HG02571 (cell line): ENCODE data around the gene OR4K2.
"Not testable (repeated sequence)": the region's sequence is repeated elsewhere in the genome, so short reads cannot be mapped to it uniquely, and the experiment has no call there.

Source experiments
- ATAC-seq: cut with Tn5 transposase; IDR thresholded peaks from one replicate; pipeline ENCODE4 v1.9.1; 2021; ENCODE audit warnings: mild to moderate bottlenecking, moderate library complexity; ENCODE audit not compliant: unreplicated experiment

The OR4K2 gene, protein sequence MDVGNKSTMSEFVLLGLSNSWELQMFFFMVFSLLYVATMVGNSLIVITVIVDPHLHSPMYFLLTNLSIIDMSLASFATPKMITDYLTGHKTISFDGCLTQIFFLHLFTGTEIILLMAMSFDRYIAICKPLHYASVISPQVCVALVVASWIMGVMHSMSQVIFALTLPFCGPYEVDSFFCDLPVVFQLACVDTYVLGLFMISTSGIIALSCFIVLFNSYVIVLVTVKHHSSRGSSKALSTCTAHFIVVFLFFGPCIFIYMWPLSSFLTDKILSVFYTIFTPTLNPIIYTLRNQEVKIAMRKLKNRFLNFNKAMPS

DNA sequence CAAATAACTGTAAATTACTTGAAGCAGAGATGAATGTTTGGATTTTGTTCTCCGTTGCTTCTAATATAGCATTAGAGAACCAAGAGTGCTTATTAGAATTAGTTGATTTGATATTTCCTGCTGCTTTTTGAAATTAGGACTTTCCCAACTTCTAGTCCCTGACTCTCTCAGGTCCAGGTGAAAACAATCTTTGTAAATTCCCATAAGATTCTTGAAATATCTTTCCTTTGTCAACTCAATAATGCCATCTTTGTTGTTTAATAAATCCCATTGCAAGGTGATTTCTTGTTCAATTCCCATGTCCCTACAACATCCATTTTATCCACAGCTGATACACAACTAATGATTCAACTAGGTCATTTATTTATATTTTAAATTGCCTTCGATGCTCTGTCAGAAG lies at the start of gene OR4K2:
TSS of gene OR4K2 (plus strand) at position 301 of the 400 bp plus-strand sequence. CDS start 1,126 bp downstream, outside the sequence.
- no peak for ATAC-seq

DNA sequence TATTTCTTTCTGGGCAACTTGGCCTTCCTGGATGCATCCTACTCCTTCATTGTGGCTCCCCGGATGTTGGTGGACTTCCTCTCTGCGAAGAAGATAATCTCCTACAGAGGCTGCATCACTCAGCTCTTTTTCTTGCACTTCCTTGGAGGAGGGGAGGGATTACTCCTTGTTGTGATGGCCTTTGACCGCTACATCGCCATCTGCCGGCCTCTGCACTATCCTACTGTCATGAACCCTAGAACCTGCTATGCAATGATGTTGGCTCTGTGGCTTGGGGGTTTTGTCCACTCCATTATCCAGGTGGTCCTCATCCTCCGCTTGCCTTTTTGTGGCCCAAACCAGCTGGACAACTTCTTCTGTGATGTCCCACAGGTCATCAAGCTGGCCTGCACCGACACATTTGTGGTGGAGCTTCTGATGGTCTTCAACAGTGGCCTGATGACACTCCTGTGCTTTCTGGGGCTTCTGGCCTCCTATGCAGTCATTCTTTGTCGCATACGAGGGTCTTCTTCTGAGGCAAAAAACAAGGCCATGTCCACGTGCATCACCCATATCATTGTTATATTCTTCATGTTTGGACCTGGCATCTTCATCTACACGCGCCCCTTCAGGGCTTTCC lies 47.2 kb upstream of the OR4K2 start:
- not testable (repeated sequence) for ATAC-seq

DNA sequence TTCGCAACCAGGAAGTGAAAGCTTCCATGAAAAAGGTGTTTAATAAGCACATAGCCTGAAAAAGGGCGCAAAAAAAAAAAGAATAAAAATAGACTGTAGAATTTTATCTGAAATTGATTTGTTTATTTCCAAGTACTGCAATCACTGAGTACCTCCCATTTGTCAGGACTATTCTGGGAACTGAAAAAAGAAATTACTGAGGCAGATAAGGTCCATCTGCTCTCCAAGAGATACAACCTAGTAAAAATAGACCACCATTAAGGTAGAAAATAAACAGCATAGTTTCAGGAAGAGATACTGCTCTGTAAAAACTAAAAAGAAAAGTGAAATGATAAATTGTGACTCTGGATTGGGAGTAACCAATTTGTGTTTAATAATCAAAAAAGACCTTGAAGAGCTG lies 46.6 kb upstream of the OR4K2 start:
- ATAC-seq: no peak

DNA sequence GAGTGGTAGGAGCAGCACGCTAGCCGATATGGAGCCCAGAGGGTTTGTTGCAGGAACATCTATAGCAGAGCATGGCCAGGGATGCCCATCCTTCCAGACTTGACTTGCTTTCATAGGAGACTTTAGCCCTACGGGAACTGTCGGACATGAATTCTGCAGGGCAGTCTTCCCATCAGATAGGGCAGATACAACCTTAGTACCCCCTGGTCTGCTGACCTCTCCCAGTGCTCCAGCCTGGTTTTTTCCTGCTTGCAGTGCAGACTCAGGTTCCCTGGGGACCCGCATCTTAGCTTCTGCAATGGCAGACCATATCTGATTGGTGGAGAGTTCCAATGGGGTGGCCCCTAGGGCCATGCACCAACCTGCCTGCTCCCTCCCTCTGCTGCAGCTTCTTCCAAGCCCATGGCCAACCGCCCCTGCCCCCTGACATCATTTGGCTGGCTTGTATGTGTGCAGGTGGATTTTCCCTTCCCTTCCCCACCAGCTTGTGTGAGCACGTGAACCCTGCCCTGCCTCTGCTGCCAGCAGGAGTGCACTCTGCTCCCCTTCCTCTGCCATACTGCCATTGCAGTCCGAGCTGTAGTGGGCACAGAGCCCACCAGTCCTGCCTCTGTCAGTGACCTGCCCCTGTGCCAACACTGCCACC lies 40.6 kb upstream of the OR4K2 start:
- not testable (repeated sequence) for ATAC-seq

DNA sequence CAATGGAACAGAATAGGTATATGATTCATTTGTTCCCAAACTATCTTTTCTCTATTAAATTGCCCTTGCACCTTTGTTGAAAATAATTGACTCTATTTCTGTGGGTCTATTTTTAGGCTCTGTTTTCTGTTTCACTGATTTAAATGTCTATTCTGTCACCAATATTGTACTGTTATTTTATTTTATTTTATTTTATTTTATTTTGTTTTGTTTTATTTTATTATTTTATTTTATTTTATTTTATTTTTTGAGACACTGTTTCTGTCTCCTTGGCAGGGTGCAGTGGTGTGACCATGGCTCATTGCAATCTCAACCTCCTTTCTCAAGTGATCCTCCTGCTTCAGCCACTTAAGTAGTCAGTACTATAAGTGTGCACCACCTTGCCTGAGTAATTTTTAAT lies 36.5 kb upstream of the OR4K2 start:
- ATAC-seq: no peak

DNA sequence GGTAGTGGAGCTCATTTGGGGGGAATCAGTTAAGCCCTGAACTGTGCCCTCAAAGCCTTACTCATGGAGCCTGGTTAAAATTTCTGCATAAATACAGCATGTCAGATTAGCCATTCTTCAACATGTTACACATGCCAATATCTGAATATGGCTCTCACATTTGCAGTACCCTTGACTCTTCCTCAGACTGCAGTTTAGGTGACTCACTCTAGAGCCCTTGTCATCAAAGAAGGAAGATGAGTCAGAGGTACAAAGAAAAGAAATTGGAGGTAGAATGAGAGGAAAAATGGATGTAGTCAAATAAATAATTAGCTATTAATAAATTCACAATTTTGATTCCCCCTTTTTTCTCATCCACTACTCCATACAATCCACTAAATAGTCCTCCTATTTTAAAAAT lies 23.6 kb upstream of the OR4K2 start:
- no peak for ATAC-seq

DNA sequence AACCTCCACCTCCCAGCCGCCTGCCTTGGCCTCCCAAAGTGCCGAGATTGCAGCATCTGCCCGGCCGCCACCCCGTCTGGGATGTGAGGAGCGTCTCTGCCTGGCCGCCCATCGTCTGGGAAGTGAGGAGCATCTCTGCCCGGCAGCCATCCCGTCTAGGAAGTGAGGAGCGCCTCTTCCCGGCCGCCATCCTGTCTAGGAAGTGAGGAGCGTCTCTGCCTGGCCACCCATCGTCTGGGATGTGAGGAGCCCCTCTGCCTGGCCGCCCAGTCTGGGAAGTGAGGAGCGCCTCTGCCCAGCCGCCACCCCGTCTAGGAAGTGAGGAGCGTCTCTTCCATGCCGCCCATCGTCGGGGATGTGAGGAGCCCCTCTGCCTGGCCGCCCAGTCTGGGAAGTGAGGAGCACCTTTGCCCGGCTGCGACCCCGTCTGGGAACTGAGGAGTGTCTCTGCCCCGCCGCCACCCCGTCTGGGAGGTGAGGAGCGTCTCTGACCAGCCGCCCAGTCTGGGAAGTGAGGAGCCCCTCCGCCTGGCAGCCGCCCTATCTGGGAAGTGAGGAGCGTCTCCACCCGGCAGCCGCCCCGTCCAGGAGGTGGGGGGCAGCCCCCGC lies 8.8 kb upstream of the OR4K2 start:
- ATAC-seq: not testable (repeated sequence)

DNA sequence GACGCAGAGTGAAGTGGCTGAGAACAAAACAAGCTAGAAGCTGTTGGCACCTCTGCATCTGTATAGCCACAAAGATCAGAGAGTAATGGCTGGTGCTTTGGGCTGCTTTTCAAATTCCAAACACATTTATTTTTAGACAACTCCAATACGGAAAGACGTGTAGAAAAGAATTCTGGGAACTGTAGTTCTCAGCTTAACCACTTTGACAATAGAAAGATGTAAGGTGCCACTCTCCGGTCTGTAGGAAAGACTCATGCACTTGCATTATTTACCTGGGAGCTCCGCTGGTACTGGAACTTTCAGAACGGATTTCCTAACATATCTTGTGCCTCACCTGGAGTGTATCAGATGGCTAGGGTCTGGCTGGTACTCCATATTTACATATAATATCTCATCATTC lies 1.8 kb upstream of the OR4K2 start:
- no peak for ATAC-seq

DNA sequence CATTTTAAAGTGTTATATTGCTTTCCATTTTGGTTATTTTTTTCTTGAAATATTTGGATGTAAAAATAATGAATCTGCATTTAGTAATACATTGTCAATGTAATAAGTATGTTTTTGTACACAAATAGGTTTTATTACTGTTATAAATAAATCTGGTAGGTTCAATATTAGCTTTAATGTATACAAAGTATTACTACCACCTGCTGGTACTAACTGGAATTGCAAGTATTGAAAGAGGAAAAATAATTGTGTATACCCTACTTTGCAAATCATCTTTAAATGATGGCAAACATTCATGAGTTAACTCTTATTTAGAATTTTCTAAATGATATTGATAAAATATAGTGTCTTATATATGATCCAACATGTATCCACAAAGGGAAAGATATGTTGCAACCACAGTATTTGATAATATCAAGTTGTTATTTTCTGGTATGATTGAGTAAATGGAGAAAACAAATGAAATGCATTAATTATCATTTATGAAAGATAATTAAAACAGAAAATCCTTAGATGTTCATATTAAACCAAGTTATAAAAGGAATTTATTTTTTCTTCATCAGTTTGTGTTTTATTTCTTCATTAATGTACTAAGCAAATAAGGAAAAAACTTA lies 3.2 kb downstream of the OR4K2 start:
- no peak for ATAC-seq

DNA sequence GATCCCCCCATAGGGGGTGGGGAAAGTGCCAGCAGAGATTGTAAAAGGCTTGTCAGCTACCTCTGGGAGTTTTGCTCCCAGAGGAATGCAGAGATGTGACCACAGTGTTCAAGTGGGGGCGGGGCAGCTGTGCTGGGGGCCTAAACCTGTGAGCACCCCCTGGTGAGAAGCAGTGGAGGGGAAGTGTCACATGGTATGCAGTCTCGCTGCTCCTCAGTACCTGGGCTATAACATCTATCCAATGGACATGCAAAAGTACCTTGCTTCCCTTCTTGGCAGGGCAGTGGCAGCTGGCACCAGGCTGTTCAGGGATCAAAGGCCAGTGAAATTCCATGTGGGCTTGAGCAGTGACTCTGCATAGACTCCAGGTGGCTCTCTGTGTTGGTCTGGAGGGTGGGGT lies 20.3 kb downstream of the OR4K2 start:
- ATAC-seq: no peak

DNA sequence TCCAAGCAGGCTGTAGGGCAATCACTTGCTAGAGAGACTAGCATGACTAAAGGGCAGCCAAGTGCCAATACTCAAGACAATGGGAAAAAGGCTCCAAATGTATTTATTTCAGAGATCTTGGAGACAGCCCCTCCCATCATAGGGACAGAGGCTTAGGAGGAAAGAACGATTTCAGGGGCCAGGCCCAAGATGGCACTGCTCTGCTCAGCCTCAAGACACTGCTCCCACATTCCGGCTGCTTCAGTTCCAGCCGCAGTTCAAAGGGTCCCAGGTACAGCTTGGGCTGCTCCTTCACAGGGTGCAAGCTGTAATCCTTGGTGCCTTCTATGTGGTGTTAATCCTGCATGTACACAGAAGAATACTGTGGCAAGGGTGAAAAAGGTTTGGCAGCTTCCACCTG lies 26.1 kb downstream of the OR4K2 start:
- no peak for ATAC-seq

DNA sequence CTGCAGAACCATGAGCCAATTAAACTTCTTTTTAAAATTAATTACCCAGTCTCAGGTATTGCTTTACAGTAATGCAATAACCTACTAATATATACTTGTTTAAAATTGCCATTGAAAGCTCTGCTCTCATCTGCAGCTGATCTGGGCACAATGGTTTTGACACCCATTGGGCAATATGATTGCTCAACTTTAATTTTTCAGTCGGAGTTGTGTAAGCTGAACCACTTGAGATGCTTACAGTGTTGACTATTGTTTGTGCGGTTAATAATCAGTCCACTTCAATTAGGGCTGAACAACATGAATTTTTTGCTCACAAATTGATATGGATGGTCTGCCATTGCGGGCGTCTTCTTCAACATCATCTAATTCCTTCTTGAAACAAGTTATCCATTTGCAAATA lies 27.5 kb downstream of the OR4K2 start:
- no peak for ATAC-seq

DNA sequence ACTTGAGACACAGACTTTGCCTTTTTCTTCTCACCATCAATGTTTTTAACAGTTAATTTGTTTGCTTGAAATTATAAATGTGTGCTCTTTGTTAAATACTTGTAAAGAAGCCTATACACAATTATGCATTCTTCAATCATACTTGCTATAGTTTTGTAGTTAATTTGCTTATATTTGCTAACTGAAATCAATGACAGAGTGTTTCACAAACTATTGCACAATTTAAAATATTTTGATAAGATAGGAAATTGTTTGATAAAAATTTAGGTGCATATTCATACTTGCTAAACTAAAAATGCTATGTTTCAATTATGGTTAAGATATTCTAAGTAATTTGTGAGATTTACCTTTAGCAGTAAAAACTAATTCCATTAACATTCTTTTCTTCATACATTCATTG lies 31.7 kb downstream of the OR4K2 start:
- ATAC-seq: no peak

DNA sequence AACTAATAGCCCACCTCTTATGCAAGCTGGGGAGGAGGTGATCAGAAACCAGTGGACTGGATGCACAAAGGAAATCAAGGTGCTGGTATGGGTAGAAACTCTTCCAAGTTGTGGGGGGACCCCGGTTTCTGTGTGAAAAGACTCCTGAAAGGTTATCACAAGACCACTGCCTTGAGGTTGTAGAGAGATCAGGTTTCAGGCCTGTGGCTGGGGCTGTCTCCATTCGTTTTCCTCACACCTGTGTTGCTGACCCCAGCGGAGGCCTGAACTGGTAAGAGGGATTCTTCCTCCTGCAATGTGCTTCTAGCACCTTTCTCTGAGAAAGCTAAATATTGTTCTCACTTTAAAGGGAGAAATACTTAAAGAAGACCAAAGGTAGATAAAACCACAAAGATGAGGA lies 36.2 kb downstream of the OR4K2 start:
- ATAC-seq: no peak

DNA sequence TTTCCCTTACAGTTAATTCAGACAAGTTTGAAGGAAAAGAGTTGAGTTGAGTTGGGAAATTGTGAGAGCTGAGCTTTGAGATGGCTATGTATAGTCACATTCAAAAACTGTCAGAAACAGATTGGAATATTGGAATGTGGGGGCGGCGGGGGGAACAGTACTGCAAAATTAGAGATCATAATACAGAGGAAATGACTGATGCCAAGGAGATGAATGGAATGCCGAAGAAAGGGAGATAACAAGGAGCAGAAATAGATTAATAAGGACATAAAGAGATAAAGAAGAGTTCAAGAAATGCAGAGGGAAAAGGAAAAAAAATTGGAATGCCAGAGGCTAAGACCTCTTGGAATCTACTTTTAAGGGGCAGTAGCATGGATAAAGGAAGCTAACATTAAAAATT lies 42.3 kb downstream of the OR4K2 start:
- ATAC-seq: no peak

DNA sequence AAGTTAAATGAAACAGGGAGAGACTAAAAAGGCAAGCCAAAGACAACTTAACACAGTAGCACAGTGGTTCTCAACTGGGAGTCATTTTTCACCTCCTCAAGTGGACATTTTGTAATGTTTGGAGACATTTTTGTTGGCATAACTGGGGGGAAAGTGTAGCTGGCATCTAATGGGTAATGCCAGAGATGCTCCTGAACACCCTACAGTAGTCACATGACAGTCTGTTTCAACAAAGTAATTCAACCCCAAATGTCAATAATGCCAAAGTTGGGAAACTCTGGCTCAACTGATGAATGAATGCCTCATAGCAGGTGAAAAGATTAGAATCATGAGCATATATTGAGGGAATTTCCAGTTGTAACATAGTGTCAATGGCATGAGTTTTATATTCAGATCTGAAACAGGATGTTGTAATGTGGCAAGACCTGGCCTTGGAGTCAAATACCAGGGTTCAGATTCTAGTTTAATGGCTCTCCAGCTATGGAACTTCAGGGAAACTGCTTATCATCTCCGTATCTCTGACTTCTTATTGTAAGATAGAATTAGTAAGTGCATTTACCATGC lies 43.1 kb downstream of the OR4K2 start:
- no peak for ATAC-seq

DNA sequence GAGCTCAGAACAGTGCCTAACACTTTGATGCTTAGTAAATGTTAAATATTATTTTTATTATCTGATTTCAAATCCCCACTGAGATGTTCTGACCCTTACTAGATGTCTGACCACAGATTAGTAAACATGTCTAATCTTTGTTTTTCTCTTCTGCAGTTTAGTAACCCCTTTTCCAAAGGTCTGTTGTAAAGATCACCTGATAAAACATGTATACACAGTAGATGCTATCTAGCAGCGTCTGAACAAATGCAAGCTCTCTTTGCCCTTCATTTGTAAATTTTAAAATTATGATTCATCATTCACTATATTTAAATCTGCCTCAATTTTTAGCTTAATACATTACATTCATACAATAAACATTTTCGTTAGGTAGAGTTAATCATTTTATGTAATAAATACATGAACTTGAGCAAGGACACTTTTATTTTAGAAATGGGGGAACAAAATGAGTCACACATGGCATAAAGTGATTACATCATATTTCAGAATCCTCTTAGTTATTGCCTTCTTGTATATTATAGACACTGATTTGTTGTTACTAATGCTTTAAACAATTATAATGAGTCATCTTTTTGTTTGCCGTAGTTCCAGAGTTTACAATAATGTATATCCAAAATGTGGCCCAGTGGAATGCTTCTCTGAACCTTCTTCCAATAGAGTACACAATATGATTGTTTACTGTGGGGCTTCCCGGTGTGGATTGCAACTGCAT lies 43.8 kb downstream of the OR4K2 start:
- no peak for ATAC-seq

DNA sequence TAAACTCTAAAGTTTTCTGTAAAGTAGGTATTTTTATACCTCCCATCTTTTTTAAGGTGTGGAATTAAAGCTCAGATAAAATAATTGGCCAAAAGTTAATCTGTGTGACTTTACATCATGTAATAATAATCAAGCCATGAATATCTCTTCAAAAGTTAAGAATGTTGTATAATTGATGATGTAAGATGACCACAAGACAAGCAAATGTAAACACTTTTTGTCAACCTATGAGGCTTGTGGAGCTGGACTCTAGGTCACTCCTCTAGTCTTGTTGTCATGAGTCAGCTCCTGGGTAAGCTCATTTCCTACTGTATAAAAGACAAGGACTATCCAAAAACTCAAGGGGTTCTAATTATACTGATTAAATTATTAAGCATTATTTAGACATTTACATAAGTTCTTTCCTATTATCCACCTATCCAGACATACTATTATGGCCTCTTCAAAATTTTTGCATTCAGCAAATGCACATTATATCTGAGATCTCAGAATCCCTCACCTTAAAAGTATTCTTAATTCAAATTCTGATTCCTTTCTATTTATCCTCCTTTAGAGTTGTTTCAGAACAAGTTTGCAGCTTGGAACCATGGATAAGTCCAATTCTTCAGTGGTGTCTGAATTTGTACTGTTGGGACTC lies 45.2 kb downstream of the OR4K2 start, which contains the start of gene OR4K5:
TSS of gene OR4K5 (plus strand) at position 587 of the 637 bp plus-strand sequence. CDS start at position 587, 0 bp downstream.
- no peak for ATAC-seq

DNA sequence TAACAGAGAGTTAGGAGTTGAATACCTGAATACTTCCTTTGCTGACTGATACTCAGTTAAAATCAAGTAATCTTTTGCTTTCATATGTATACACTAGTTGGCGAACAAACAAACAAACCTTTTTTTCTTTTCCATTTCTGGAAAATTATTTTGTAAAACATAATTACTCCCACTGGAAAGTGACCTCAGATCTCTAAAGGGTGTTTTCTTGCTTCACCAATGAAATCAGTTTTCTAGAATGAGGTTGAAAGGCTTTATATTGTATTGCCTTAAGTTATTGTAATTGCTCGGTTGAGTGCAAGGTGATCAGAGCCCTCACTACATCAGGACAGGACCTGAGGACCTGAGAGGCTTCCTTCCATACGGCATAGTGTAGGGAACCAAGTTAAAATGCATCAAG lies 55.7 kb downstream of the OR4K2 start, which contains the start of gene OR4K1:
TSS of gene OR4K1 (plus strand) at position 301 of the 400 bp plus-strand sequence. CDS start 4,750 bp downstream, outside the sequence.
- ATAC-seq: no peak
